Activated CD4-positive, alpha-beta T cell treated with anti-CD3 and anti-CD28 coated beads, Interleukin-2, amount 10 ng/mL, durations not matched to agents 24 days and 14 days (primary cell): Measurements from ENCODE around the gene MRTFA. TPM values are rescaled to one million over a fixed set of nuclear protein-coding genes. Genes with fewer than 3 reads are reported as not detected.
"Not testable (repeated sequence)": the region's sequence is repeated elsewhere in the genome, so short reads cannot be mapped to it uniquely, and the experiment has no call there.

Source experiments
- DNase-seq: peaks from one replicate; pipeline ENCODE4 v3.0.0; 2022
- H3K27ac Mint-ChIP-seq: one replicate; pipeline ENCODE4 v1.8.0; 2022; ENCODE audit warnings: mild to moderate bottlenecking, mixed read lengths
- H3K27me3 Mint-ChIP-seq: one replicate; pipeline ENCODE4 v1.8.0; 2022; ENCODE audit warnings: mixed read lengths
- H3K36me3 Mint-ChIP-seq: one replicate; pipeline ENCODE4 v1.8.0; 2022; ENCODE audit warnings: low read depth, mild to moderate bottlenecking, mixed read lengths
- H3K4me1 Mint-ChIP-seq: one replicate; pipeline ENCODE4 v1.8.0; 2021; ENCODE audit warnings: mixed read lengths
- H3K4me3 Mint-ChIP-seq: one replicate; pipeline ENCODE4 v1.8.0; 2022; ENCODE audit warnings: mild to moderate bottlenecking, moderate library complexity, mixed read lengths
- H3K9me3 Mint-ChIP-seq: one replicate; pipeline ENCODE4 v1.8.0; 2021; ENCODE audit warnings: mixed read lengths
- intact Hi-C: fragments of 100-400 bp; cut with micrococcal nuclease; formaldehyde crosslinking; loops from one replicate; pipeline ENCODE4 v1.15.1; 2023
- total RNA-seq: library from RNA; stranded (reverse); gene quantifications from 2 replicates; pipeline ENCODE4 v1.2.3, GENCODE V29; 2022

MRTFA gene
- total RNA-seq, 1 donor from 2014 or later: 51.7 TPM

DNA sequence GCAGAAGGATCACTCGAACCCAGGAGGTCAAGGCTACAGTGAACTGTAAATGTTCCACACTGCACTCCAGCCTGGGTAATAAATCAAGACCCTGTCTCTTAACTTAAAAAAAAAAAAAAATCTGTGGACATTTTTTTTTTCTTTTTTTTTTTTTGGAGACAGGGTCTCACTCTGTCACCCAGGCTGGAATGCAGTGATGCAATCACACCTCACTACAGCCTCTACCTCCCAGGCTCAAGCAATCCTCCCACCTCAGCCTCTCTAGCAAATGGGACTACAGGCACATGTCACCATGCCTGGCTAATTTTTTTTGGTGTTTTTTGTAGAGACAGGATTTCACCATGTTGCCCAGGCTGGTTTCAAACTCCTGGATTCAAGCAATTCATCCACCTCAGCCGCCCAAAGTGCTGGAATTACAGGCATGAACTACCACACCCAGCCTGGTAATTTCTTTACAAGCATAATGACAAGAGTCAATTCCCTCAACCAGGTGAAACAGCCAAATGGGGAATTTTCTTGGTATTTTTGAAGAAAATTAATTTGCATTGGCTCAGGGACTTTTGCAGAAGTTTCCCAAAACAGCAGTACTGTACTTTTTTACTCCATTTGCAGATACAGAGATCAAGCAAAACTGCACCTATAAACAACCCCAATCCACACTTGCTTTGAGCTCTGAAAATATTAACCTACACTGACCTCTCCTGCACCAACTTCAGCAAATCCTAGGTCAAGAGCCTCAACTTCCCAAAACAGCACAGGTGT, 44.0 kb downstream of the MRTFA start:
- intact Hi-C loops: no loop called here
- Mint-ChIP-seq H3K27ac (peak overlapping the region; percentile 17), H3K4me1 (peaks cover 22% of the 10 kb centered on the region), H3K27me3 (no peaks in the 10 kb centered on the region), H3K9me3 (no peaks in the 10 kb centered on the region), H3K4me3 (no peak overlapping the region), H3K36me3 (peaks cover 2% of the 10 kb centered on the region)
- no peak for DNase-seq

DNA sequence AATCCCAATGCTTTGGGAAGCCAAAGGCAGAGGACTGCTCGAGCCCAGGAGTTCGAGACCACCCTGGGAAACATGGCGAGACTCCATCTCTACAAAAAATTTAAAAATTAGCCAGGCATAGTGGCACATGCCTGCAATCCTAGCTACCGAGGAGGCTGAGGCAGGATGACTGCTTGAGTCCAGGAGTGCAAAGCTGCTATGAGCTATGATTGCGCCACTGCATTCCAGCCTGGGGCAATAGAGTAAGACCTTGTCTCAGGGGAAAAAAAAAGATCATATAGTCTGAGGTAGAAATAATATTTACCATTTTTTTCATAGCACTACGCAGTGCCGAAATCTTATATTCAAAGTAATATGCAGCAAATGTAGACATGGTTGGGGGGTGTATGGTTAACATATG, 47.8 kb downstream of the MRTFA start:
- no peak for DNase-seq
- intact Hi-C loops: no loop called here
- Mint-ChIP-seq H3K4me3 (no peak overlapping the region), H3K27me3 (no peaks in the 10 kb centered on the region), H3K4me1 (peaks cover 27% of the 10 kb centered on the region), H3K9me3 (no peaks in the 10 kb centered on the region), H3K27ac (no peak overlapping the region), H3K36me3 (peaks cover 12% of the 10 kb centered on the region)

DNA sequence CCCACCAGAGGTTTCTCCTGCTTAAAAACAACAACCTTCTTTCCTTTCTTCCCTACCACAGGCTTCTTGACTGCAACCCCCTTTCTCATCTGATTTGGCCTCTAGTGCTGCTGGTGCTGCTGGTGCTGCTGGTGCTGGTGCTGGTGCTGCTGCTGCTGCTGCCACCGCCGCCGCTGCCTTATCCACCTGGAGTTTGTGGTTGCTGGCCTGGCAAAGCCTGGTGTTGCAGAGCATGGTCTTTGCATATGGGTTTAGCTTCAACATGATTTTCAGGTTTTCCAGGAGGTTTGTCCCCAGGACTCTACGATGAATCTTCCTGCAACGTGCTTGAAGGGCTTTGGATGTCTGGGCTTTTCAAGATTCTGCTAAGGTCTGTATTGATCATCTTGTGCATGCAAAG, 49.7 kb downstream of the MRTFA start:
- H3K27ac Mint-ChIP-seq: no peak overlapping the region
- no peak for DNase-seq
- intact Hi-C loops: no loop called here
- H3K9me3 Mint-ChIP-seq: peaks cover 3% of the 10 kb centered on the region
- peaks cover 14% of the 10 kb centered on the region for H3K36me3 Mint-ChIP-seq
- H3K27me3 Mint-ChIP-seq: no peaks in the 10 kb centered on the region
- peaks cover 34% of the 10 kb centered on the region for H3K4me1 Mint-ChIP-seq
- H3K4me3 Mint-ChIP-seq: no peak overlapping the region

DNA sequence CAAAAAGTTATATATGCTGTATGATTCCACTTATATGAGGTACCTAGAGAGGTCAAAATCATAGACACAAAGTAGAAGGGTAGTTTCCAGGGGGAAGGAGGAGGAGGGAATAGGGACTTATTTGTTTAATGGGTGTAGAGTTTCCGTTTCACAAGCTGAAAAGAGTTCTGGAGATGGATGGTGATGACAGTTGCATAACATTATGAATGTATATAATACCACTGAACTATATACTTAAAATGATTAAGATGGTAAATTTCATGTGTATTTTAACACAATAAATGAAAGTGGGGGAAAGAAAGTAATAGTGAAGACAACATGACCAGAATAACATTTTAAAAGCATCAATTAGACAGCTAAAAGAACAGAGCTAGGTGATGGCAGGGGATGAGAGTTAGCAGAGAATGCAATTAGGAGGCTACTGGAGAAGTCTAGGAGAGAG, 51.2 kb downstream of the MRTFA start:
- Mint-ChIP-seq H3K4me3 (no peak overlapping the region), H3K36me3 (peaks cover 12% of the 10 kb centered on the region), H3K27ac (peak overlapping the region; percentile 26), H3K9me3 (peaks cover 3% of the 10 kb centered on the region), H3K4me1 (peaks cover 33% of the 10 kb centered on the region), H3K27me3 (no peaks in the 10 kb centered on the region)
- no peak for DNase-seq
- intact Hi-C loops: no loop called here

DNA sequence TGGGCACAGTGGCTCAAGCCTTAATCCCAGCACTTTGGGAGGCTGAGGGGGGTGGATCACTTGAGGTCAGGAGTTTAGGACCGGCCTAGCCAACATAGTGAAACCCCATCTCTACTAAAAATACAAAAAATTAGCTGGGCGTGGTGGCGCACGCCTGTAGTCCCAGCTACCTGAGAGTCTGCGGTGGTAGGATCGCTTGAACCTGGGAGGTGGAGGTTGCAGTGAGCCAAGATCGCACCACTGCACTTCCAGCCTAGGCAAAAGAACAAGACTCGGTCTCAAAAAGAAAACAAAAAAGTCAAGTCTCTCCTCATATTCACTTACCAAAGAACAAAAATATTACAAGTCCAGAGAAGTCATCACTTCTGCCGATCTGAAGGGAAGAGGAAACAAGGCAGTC, 51.8 kb downstream of the MRTFA start:
- peaks cover 14% of the 10 kb centered on the region for H3K36me3 Mint-ChIP-seq
- not testable (repeated sequence) for H3K27me3 Mint-ChIP-seq, DNase-seq

DNA sequence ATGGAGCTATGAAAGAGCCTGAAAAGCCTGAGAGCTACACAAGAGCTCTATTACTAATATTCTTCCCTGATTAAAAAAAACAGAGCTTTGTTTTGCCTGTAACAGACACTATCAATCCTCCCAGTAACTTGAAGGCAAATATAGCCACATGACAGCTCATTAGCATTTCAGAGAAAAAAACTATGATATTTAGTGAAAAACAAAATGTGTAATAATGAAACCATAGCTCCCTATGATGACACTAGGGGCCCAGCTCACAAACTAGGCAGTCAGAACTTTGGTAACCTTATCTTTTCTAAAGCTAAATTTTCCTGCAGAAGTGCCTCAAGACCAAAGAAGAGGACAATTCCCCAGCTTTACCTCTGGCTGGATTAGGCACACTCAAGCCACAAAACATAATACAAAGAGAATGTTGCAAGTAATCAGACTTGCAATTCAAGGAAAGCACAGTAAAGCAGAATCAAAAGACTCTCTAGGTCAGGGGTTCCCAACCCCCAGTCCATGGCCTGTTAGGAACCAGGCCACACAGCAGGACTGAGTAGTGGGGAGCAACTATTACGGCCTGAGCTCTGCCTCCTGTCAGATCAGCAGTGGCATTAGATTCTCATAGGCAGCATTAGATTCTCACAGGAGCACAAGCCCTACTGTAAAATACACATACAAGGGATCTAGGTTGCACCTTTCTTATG, 53.3 kb downstream of the MRTFA start:
- H3K9me3 Mint-ChIP-seq: peaks cover 3% of the 10 kb centered on the region
- intact Hi-C loops: loop anchor here (2.0 kb wide), 1 partner anchor 54 kb away; the partner anchor contains the start of gene MRTFA
- H3K36me3 Mint-ChIP-seq: peaks cover 17% of the 10 kb centered on the region
- H3K27me3 Mint-ChIP-seq: no peaks in the 10 kb centered on the region
- peak overlapping the region; percentile 80 for H3K27ac Mint-ChIP-seq
- peak overlapping the region; percentile 33 for H3K4me3 Mint-ChIP-seq
- DNase-seq: peak; percentile 58
- H3K4me1 Mint-ChIP-seq: peaks cover 35% of the 10 kb centered on the region

More for the DNA sequence above, 51.8 kb downstream of the MRTFA start:
- intact Hi-C loops, H3K4me3 Mint-ChIP-seq, H3K9me3 Mint-ChIP-seq: not testable (repeated sequence)
- H3K4me1 Mint-ChIP-seq: peaks cover 33% of the 10 kb centered on the region
- H3K27ac Mint-ChIP-seq: peak overlapping the region; percentile 48

DNA sequence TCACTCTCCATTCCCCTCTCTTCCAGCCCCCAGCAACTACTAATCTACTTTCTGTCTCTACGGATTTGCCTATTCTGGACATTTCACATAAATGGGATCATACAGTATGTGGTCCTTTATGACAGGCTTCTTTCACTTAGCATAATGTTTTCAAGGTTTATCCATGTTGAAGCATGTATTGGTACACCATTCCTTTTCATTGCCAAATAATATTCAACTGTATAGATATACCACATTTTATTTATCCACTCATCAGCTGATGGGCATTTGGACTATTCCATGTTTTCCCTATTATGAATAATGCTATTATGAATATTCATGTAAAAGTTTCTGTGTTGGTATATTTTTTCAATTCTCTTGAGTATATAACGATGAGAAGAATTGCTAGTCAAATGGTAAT, 54.5 kb downstream of the MRTFA start:
- Mint-ChIP-seq H3K9me3 (peaks cover 3% of the 10 kb centered on the region), H3K4me3 (no peak overlapping the region), H3K36me3 (peaks cover 21% of the 10 kb centered on the region), H3K27ac (no peak overlapping the region), H3K4me1 (peaks cover 39% of the 10 kb centered on the region), H3K27me3 (no peaks in the 10 kb centered on the region)
- intact Hi-C loops: loop anchor here (2.0 kb wide), 1 partner anchor 55 kb away; the partner anchor contains the start of gene MRTFA
- no peak for DNase-seq

DNA sequence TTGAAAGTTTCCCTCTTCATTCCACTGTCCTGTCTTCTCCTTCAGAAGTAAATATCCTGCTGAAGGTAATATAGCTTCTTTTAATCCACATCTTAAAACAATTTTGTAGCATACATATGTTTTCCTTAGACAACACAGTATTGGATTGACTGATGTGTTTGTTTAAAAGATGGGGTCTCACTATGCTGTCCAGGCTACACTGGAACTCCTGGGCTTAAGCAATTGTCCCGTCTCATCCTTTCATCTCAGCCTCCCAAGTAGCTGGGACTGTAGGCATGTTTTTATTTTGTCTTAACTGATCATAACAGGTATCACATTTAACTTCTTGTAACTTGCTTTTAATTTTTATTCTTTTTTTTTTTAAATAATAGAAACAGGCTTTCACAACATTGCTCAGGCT, 55.9 kb downstream of the MRTFA start:
- peaks cover 19% of the 10 kb centered on the region for H3K36me3 Mint-ChIP-seq
- intact Hi-C loops: no loop called here

DNA sequence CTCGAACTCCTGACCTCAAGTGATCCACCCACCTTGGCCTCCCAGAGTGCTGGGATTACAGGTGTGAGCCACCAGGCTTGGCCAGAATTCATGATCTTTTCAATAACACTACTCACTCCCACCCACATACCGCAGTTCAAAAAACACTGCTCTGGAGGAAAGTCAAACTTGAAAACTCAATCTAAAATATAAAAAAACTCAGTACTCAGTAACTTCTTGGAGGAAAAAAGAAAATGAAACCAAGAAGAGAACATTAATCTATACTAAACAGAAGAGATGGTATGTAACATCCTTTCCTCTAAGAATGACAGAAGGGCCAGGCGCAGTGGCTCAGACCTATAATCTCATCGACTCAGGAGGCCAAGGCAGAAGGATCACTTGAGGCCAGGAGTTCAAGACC, 58.3 kb downstream of the MRTFA start:
- DNase-seq: peak; percentile 74
- H3K9me3 Mint-ChIP-seq: peaks cover 3% of the 10 kb centered on the region
- intact Hi-C loops: loop anchor here (2.0 kb wide), 2 partner anchors 45 to 59 kb away; no protein-coding TSS in a partner anchor
- peak overlapping the region; percentile 88 for H3K27ac Mint-ChIP-seq
- peaks cover 18% of the 10 kb centered on the region for H3K4me1 Mint-ChIP-seq
- H3K4me3 Mint-ChIP-seq: peak overlapping the region; percentile 19
- no peaks in the 10 kb centered on the region for H3K27me3 Mint-ChIP-seq
- H3K36me3 Mint-ChIP-seq: peaks cover 11% of the 10 kb centered on the region

More for the DNA sequence above, 55.9 kb downstream of the MRTFA start:
- no peak for DNase-seq
- H3K9me3 Mint-ChIP-seq: peaks cover 3% of the 10 kb centered on the region
- no peaks in the 10 kb centered on the region for H3K27me3 Mint-ChIP-seq
- no peak overlapping the region for H3K27ac Mint-ChIP-seq
- peaks cover 32% of the 10 kb centered on the region for H3K4me1 Mint-ChIP-seq
- no peak overlapping the region for H3K4me3 Mint-ChIP-seq

DNA sequence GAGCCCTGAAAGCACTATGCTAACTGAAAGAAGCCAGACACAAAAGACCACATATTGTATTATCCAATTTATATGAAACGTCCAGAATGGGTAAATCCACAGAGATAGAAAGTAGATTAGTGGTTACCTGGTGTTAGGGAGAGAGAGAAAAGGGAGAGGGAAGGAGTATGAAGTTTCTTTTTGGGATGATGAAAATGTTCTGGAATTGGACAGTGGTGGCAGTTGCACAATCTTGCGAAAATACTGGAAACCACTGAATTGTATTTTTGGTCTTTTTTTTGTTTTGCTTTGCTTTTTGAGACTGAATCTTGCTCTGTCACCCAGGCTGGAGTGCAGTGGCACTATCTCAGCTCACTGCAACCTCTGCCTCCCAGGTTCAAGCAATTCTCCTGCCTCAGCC, 63.5 kb downstream of the MRTFA start:
- Mint-ChIP-seq H3K9me3 (peaks cover 4% of the 10 kb centered on the region), H3K36me3 (peaks cover 12% of the 10 kb centered on the region), H3K4me3 (no peak overlapping the region), H3K27ac (no peak overlapping the region), H3K27me3 (no peaks in the 10 kb centered on the region), H3K4me1 (peaks cover 4% of the 10 kb centered on the region)
- intact Hi-C loops: no loop called here
- no peak for DNase-seq

DNA sequence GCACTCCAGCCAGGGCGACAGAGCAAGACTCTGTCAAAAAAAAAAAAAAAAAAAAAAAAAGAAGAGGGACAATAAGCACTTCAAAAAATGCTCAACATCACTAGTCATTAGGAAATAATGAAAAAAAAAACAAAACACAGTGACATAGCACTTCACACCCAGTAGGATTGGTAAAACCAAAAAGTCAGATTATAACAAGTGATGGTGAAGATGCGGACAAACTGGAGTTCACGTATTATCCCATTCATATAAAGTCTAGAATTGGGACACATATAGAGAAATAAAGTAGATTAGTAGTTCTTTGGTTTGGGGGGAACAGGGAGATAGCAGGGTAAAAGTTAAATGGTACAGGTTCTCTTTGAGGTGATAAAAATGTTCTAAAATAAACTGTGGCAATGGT, 64.6 kb downstream of the MRTFA start:
- H3K27ac Mint-ChIP-seq: no peak overlapping the region
- no peaks in the 10 kb centered on the region for H3K27me3 Mint-ChIP-seq
- peaks cover 9% of the 10 kb centered on the region for H3K36me3 Mint-ChIP-seq
- H3K4me1 Mint-ChIP-seq: peaks cover 2% of the 10 kb centered on the region
- H3K9me3 Mint-ChIP-seq: peaks cover 4% of the 10 kb centered on the region
- no peak for DNase-seq
- intact Hi-C loops: no loop called here
- H3K4me3 Mint-ChIP-seq: no peak overlapping the region

DNA sequence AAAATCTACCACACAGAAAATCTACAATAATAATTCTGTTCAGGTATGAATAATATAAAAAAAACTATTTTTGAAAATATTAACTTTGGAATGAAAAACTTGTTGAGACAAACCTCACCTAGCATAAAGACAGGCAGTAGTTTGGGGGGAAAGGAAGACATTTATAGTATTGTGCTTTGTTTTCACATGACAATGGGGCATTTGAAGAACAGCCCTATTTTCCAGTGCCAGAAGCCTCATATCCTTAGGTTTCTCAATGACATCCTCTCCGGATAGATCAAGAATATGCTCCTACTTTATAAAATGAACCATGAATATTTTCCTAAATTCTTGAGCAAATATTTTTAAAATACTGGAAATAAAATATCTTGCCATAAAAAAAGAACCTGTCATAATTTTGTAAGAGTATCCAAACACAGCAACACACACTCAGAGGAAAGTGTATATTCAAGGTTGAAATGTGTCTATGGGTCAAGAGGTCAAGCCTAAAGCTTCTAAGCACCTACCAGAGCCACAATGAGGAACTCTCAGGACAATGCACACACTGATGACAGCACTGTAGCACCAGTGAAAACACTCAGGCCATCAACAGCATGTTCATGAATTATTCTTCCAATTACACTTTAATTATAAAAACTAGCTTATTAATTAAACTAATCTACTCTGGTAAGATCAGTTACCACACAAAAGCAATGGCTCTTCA, 68.7 kb downstream of the MRTFA start:
- H3K36me3 Mint-ChIP-seq: peaks cover 9% of the 10 kb centered on the region
- peaks cover 4% of the 10 kb centered on the region for H3K9me3 Mint-ChIP-seq
- intact Hi-C loops: no loop called here
- H3K4me3 Mint-ChIP-seq: no peak overlapping the region
- H3K27me3 Mint-ChIP-seq: no peaks in the 10 kb centered on the region
- H3K4me1 Mint-ChIP-seq: peaks cover 2% of the 10 kb centered on the region
- H3K27ac Mint-ChIP-seq: no peak overlapping the region
- no peak for DNase-seq

DNA sequence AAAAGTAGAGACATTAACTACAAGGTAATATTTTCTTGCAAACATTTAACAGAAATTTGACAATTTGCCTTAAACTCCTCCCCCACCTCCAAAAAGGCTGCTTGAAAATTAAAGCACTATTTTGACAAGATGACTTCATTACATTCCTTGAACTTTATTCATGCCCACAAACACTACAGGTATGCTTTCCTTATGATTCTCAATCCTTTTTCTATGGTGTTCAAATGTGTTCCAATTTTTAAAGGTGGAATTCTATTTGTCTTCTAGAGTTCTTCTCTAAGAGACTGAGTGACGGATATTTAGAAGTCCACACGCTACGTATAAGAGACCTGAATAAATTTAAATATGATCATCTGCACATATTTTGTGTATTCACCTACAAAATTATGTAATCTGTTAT, 69.4 kb downstream of the MRTFA start:
- DNase-seq: no peak
- H3K36me3 Mint-ChIP-seq: peaks cover 5% of the 10 kb centered on the region
- peaks cover 2% of the 10 kb centered on the region for H3K4me1 Mint-ChIP-seq
- peaks cover 3% of the 10 kb centered on the region for H3K9me3 Mint-ChIP-seq
- intact Hi-C loops: no loop called here
- H3K4me3 Mint-ChIP-seq: no peak overlapping the region
- no peaks in the 10 kb centered on the region for H3K27me3 Mint-ChIP-seq
- H3K27ac Mint-ChIP-seq: no peak overlapping the region
